A673 (cell line): ENCODE data around the gene SUSD4.

Experiments
- EZH2 ChIP-seq: fragments of 200-600 bp; sonication (generic); IDR thresholded peaks from 2 replicates; pipeline ENCODE4 v1.6.1; 2017; ENCODE audit warnings: borderline replicate concordance, low read depth, mild to moderate bottlenecking, mixed read lengths, antibody characterized with exemption, low read length; ENCODE audit not compliant: poor library complexity, severe bottlenecking
- TF ChIP-seq, protein P1 (sequence below): fragments of 300-800, 200-600 bp; sonication (generic); conservative IDR thresholded peaks from 2 replicates; pipeline ENCODE4 v1.5.1; 2017; ENCODE audit warnings: low read depth, mild to moderate bottlenecking, antibody characterized with exemption, low read length, moderate library complexity, mixed read lengths

DNA sequence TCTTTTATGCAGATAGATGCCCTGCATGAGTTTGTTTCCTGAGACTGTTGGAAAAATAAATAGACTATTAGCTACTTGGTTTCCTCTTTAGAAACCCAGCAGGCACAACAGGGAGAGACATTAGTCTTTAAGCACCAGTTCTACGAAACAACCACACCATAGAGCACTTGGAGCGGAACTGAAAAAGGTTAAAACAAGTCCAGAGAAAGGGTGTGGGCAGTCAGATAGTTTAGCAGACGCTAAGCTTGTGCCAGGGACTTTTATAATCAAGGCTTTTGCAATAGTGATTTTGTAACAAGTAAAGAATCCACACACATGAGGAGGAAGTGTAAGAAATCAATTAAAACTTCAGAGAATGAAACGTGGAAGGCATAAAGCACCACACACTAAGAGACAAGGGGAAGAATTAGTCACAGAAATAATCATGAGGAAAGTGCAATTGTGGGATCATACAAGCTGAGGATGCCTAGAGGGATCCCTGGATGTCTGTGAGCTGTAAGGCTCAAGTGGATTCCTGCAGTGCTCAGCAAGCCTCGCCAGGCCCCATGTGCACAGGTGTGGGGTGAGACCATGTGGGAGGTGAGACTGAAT is 183.2 kb downstream of the SUSD4 start:
- TF ChIP-seq, protein P1, sequence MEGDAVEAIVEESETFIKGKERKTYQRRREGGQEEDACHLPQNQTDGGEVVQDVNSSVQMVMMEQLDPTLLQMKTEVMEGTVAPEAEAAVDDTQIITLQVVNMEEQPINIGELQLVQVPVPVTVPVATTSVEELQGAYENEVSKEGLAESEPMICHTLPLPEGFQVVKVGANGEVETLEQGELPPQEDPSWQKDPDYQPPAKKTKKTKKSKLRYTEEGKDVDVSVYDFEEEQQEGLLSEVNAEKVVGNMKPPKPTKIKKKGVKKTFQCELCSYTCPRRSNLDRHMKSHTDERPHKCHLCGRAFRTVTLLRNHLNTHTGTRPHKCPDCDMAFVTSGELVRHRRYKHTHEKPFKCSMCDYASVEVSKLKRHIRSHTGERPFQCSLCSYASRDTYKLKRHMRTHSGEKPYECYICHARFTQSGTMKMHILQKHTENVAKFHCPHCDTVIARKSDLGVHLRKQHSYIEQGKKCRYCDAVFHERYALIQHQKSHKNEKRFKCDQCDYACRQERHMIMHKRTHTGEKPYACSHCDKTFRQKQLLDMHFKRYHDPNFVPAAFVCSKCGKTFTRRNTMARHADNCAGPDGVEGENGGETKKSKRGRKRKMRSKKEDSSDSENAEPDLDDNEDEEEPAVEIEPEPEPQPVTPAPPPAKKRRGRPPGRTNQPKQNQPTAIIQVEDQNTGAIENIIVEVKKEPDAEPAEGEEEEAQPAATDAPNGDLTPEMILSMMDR = no peak
- TF ChIP-seq EZH2 = no peak
